ENCODE results near the gene USP49.

USP49 gene

DNA sequence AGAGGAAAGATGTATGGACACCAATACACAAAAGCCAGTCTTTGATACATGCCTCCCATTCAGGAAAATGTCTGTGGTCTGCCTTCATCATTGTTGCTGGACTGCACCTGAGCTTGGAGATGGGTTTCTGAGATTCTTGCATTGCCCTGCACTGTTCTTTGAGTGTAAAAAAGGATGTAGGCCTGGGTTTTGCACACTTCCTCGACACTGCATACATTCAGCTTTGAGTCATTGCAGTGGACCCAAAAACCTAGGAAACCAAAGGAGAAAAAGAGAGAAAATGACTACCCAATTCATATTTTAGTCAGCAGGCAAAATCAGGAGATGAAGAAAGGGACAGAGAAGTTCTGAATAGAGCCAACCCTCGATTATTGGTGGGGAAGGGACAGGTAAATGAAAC, 98.7 kb downstream of the USP49 start:
- Mint-ChIP-seq H3K27ac (no peak overlapping the region), H3K4me3 (no peak overlapping the region), H3K9me3 (no peaks in the 10 kb centered on the region), H3K36me3 (ENCODE audit: low read depth) (peaks cover 24% of the 10 kb centered on the region), H3K27me3 (ENCODE audit: low read depth) (no peaks in the 10 kb centered on the region), H3K4me1 (no peaks in the 10 kb centered on the region)
- TF ChIP-seq CTCF (IDR thresholded peaks at IDR 0.05; ENCODE audit: unreplicated experiment in 3 of 3), result no peak

GRCh38 chr6:41791984-41792383, 103.2 kb downstream of the USP49 start:
- Mint-ChIP-seq H3K27me3 (ENCODE audit: low read depth) (no peaks in the 10 kb centered on the region), H3K36me3 (ENCODE audit: low read depth) (peaks cover 32% of the 10 kb centered on the region), H3K4me3 (no peak overlapping the region), H3K27ac (no peak overlapping the region), H3K4me1 (peaks cover 9% of the 10 kb centered on the region), H3K9me3 (no peaks in the 10 kb centered on the region)
- no peak for TF ChIP-seq CTCF (IDR thresholded peaks at IDR 0.05; ENCODE audit: unreplicated experiment in 3 of 3)

GRCh38 chr6:41791305-41791704, 103.9 kb downstream of the USP49 start:
- Mint-ChIP-seq H3K4me3 (no peak overlapping the region), H3K36me3 (ENCODE audit: low read depth) (peaks cover 27% of the 10 kb centered on the region), H3K27me3 (ENCODE audit: low read depth) (no peaks in the 10 kb centered on the region), H3K27ac (no peak overlapping the region), H3K4me1 (peaks cover 9% of the 10 kb centered on the region), H3K9me3 (no peaks in the 10 kb centered on the region)
- no peak for TF ChIP-seq CTCF (IDR thresholded peaks at IDR 0.05; ENCODE audit: unreplicated experiment in 3 of 3)

- Mint-ChIP-seq H3K4me1 (peaks cover 15% of the 10 kb centered on the region), H3K9me3 (no peaks in the 10 kb centered on the region), H3K27me3 (ENCODE audit: low read depth) (no peaks in the 10 kb centered on the region), H3K4me3 (peak overlapping the region; percentile 50 to 92 (median 62)), H3K36me3 (ENCODE audit: low read depth) (peaks cover 27% of the 10 kb centered on the region), H3K27ac (no peak overlapping the region)
- TF ChIP-seq CTCF (IDR thresholded peaks at IDR 0.05; ENCODE audit: unreplicated experiment in 3 of 3), result no peak
These were observed 105.1 kb downstream of the USP49 start for GRCh38 chr6:41790045-41790444.

- TF ChIP-seq CTCF (IDR thresholded peaks at IDR 0.05; ENCODE audit: unreplicated experiment in 3 of 3), result no peak
- no peaks in the 10 kb centered on the region for H3K9me3 Mint-ChIP-seq
- H3K4me1 Mint-ChIP-seq, result peaks cover 18% of the 10 kb centered on the region
- peak overlapping the region; percentile 92 to 99 (median 93) for H3K4me3 Mint-ChIP-seq
- peak overlapping the region; percentile 25 to 76 (median 68) for H3K27ac Mint-ChIP-seq
- H3K27me3 Mint-ChIP-seq (ENCODE audit: low read depth), result no peaks in the 10 kb centered on the region
- peaks cover 27% of the 10 kb centered on the region for H3K36me3 Mint-ChIP-seq (ENCODE audit: low read depth)
These were observed 105.8 kb downstream of the USP49 start for GRCh38 chr6:41789390-41789724.

DNA sequence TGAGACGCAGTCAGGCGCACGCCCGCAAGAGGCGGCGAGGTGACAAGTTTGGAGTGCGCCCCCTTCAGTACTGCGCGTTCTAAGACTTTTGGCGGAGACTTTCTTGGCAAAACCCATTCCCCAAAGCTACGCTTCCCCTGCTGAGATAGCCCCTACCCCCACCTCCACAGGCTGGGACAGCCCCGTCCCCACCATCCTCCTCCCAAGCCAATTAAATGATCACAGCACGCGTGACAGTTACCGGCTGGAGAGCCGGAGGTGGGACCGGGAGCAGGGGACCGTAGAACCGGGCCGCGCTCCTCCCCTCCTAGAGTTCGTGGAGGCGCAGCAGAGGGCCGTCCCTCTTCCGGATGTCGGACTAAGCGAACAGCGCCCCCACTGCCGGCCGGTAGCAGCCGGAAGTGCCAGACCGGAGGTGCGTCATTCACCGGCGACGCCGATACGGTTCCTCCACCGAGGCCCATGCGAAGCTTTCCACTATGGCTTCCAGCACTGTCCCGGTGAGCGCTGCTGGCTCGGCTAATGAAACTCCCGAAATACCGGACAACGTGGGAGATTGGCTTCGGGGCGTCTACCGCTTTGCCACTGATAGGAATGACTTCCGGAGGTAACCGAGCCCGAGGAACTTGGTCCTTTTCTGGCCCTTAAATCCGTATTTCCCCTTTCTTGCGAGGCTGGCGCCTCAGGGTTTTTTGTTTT, 107.8 kb downstream of the USP49 start, which contains the start of gene TOMM6:
TSS of gene TOMM6 (plus strand) at position 476 of the 699 bp plus-strand sequence. CDS start at position 480, 4 bp downstream.
- Mint-ChIP-seq H3K9me3 (no peaks in the 10 kb centered on the region), H3K27ac (peak within 1 kb of the TSS; percentile 95 to 97 (median 96)), H3K27me3 (ENCODE audit: low read depth) (no peaks in the 10 kb centered on the region), H3K4me1 (peaks cover 26% of the 10 kb centered on the region), H3K36me3 (ENCODE audit: low read depth) (peaks cover 24% of the 10 kb centered on the region), H3K4me3 (peak within 1 kb of the TSS; percentile 92 to 99 (median 93))
- TF ChIP-seq CTCF (IDR thresholded peaks at IDR 0.05; ENCODE audit: unreplicated experiment in 3 of 3), result peak; percentile 94 to 96 (median 95)

Measured in nephron (organoid).